Transverse colon (tissue), 4 donors: Measurements from ENCODE around the gene TMEM69.
"Not testable (repeated sequence)": the region's sequence is repeated elsewhere in the genome, so short reads cannot be mapped to it uniquely, and the experiment has no call there.

Experiments used
- CTCF ChIP-seq, 5 experiments: fragments of 200-600 bp in 3 of 5; fragments of 450-650 bp in 2 of 5; sonication (generic) in 3 of 5; IDR thresholded peaks; 1 replicate in 2 of 5; 2 replicates in 3 of 5; pipeline ENCODE4 v1.5.1; 2016 to 2017; ENCODE audit warnings: antibody characterized with exemption in 5 of 5, inconsistent platforms in 3 of 5, mild to moderate bottlenecking in 2 of 5, moderate library complexity in 1 of 5
- POLR2A ChIP-seq: fragments of 450-650 bp; IDR thresholded peaks from one replicate; pipeline ENCODE4 v1.6.1; 2016; ENCODE audit warnings: antibody characterized with exemption, mild to moderate bottlenecking, moderate library complexity
- POLR2AphosphoS5 ChIP-seq, 3 donors: sonication (generic); formaldehyde crosslinking; IDR thresholded peaks; one replicate each; pipeline ENCODE4 v1.6.1; 2016; ENCODE audit warnings: antibody characterized with exemption in 3 of 3

GRCh38 chr1:45717386-45717785 lies 29.4 kb downstream of the TMEM69 start:
- not testable (repeated sequence) for TF ChIP-seq POLR2A; CTCF (IDR thresholded peaks at IDR 0.05); POLR2AphosphoS5 (IDR thresholded peaks at IDR 0.05)
